TTC549 (cell line): ENCODE data around the gene ELF3.
"Not testable (repeated sequence)": the region's sequence is repeated elsewhere in the genome, so short reads cannot be mapped to it uniquely, and the experiment has no call there.

Experiments used
- FAIRE-seq: peaks from 2 replicates; lab custom pipeline; 2012; peaks lifted over from hg19 to GRCh38; lab: Jason Lieb, UNC

The ELF3 gene

DNA sequence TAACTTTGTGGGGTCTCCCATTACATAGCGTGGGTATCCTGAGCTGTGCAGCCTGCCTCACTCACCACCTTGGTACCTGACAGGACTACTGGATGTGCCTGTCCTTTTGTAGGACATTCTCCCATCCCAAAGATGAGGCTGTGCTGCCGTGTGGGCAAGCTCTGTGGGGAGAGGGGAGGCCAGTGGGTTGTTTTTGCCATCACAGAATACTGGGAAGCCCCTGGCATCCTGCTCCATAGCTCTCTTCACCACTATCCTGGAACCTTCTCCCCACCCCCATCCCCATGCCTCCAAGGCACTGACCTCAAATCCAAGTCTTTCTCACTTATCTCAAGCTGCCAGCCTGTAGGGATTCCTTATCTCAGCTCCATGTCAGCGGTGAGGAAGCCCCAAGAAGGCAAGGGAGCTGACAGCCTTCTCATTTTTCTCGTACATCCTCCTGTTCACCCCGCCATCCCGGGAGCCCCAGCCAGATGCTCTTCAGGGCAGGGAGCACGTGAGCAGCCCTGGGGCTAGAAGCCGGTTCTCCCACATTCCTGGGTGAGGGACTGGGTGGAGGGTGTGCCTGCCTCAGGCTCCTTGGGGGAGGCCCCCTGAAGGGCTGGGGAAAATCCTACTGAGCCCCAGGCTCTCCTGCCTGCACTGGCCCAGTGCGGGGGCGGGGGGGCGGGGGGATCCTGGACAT is 2.4 kb upstream of the ELF3 start:
- FAIRE-seq = no peak

DNA sequence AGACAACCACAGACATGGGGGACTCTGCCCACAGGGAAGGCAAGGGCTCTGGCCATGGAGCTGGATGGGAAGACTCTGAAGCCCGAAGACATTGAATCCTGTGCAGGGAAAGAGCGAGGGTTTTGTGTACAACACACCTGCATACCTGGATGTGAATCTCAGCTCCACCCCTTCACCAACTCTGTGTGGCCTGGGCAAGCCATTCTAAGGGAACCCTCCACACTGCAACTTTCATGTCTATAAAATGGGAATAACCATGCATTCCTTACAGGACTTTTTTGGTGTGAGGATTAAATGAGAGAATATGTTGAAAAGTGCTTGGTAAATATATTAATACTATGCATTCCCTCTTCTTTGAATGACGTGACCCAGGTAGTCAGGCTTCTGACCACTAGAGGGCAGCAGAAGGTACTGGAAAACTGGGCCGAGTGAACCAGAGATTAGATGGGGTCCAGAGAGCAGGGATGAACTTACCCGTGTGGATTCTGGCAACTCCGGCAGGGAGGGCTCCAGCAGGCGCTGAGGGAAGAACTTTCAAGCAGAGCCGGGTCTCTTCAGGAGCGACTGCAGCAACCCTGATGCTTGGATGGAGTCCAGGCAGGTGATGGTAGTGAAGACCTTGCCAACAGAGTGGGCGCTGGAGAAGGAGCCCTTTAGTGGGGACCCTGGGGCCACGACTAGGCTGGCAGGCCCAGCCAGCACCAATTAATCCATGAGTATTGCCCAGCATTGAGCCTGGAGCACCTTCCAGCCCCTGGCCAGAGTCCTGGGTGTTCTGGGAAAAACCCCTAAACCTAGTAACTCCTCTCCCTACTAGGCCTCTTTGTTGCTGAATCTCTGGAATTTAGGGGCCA is 834 bp upstream of the ELF3 start:
- FAIRE-seq = peak; percentile 94

DNA sequence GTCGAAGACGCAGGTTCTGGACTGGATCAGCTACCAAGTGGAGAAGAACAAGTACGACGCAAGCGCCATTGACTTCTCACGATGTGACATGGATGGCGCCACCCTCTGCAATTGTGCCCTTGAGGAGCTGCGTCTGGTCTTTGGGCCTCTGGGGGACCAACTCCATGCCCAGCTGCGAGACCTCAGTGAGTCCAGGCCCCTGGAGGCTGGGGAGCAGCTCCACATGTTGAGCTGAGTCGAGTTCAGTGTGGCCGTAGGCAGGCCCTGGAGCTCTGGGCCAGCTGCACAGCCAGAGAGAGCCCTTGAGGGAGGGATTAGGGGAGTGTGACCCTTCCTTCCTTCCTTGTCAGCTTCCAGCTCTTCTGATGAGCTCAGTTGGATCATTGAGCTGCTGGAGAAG is 1.6 kb downstream of the ELF3 start:
- FAIRE-seq = no peak

DNA sequence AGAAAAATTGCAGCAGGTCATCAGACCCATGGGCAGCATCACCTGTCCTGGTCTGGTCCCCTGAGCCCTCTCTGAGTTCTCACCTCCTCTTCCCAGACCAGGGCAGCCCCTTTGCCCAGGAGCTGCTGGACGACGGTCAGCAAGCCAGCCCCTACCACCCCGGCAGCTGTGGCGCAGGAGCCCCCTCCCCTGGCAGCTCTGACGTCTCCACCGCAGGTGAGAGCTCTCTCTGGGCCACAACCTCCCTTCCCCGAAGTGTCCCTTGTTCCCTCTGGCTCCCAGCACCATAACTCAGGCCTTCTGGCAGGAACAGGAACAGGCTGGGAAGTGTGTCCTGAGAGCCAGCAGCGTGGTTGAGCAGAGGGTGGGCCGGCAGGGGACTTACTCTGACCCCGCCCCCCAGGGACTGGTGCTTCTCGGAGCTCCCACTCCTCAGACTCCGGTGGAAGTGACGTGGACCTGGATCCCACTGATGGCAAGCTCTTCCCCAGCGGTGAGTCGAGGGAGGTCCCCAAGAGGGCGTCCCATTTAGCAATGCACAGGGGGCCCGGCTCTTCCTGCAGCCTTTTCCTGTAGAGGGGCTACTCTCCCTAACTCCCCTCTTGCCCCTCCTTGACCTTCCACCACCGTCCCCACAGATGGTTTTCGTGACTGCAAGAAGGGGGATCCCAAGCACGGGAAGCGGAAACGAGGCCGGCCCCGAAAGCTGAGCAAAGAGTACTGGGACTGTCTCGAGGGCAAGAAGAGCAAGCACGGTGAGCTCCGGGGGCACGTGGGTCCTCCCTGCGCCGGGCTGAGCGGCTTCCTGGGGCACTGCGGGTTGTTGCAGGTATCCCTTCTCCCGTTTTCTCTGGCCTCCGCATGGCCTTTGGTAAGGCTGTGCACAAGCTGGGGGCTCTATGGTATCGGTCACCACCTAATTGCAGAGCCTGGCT is 2.4 kb downstream of the ELF3 start:
- no peak for FAIRE-seq

DNA sequence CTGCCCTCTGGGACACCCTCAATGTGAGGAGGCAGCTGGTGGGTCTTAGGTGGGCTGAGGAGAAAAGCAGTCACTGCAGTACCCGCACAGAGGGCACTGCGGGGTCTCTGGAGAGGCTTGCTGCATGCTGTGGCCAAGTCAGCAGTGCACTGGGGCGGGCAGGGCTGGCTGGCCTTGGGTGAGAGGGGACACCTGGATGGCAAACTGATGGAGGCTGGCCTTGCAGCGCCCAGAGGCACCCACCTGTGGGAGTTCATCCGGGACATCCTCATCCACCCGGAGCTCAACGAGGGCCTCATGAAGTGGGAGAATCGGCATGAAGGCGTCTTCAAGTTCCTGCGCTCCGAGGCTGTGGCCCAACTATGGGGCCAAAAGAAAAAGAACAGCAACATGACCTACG is 3.2 kb downstream of the ELF3 start:
- no peak for FAIRE-seq

DNA sequence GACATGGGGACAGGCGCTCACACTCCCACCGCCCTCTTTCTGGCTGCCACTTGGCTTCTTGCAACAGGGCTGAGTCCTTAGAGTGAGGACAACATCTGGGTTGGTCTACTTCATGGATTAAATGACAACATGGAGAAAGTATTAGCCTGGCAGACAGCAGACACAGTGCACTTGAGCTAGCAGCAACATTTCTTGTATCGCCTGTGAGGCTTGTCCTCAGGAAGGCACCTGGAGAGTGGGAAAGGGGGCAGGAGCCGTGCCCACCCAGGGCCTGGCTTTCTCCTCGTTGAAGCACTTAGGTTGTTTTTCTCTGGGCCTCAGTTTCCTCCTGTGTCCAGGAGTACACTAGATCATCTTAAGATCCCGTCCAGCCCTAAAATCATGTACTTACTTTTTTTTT is 3.7 kb downstream of the ELF3 start:
- no peak for FAIRE-seq

DNA sequence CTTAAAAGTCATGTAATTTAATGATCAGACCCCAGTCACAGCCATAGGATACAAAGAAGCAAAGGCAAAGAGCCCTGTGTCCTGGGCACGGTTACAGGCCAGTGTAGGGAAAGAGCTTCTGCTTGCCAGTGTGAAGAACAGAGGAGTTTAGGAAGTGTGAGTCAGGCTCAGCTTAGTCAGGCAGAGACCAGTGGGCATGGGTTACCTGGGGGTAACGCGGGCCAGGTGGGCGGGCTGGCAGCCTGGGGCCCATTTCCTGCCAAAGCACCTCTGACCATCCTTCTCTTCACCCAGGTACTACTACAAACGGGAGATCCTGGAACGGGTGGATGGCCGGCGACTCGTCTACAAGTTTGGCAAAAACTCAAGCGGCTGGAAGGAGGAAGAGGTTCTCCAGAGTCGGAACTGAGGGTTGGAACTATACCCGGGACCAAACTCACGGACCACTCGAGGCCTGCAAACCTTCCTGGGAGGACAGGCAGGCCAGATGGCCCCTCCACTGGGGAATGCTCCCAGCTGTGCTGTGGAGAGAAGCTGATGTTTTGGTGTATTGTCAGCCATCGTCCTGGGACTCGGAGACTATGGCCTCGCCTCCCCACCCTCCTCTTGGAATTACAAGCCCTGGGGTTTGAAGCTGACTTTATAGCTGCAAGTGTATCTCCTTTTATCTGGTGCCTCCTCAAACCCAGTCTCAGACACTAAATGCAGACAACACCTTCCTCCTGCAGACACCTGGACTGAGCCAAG is 4.7 kb downstream of the ELF3 start:
- no peak for FAIRE-seq

DNA sequence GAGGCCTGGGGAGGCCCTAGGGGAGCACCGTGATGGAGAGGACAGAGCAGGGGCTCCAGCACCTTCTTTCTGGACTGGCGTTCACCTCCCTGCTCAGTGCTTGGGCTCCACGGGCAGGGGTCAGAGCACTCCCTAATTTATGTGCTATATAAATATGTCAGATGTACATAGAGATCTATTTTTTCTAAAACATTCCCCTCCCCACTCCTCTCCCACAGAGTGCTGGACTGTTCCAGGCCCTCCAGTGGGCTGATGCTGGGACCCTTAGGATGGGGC is 5.2 kb downstream of the ELF3 start:
- FAIRE-seq = no peak

DNA sequence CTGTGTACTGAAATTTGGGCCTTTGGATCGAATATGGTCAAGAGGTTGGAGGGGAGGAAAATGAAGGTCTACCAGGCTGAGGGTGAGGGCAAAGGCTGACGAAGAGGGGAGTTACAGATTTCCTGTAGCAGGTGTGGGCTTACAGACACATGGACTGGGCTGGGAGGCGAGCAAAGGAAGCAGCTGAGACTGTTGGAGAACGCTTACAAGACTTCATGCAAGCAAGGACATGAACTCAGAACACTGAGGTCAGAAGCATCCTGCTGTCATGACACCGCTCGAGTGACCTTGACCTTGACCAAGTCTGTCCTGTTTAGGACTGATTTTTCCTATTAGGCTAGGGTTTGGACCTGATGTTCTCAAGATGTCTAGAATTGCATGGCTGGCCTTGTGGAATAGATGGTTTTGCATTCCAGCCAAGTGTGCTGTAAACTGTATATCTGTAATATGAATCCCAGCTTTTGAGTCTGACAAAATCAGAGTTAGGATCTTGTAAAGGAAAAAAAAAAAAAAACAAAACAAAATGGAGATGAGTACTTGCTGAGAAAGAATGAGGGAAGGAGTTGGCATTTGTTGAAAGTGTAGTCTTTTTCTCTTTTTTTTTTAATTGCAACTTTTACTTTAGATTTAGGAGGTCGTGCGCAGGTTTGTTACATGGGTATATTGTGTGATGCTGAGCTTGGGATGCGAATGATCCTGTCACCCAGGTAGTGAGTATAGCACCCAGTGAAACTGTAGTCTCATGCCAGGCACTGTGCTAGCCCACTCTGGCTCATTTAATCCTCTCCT is 5.8 kb downstream of the ELF3 start:
- no peak for FAIRE-seq

DNA sequence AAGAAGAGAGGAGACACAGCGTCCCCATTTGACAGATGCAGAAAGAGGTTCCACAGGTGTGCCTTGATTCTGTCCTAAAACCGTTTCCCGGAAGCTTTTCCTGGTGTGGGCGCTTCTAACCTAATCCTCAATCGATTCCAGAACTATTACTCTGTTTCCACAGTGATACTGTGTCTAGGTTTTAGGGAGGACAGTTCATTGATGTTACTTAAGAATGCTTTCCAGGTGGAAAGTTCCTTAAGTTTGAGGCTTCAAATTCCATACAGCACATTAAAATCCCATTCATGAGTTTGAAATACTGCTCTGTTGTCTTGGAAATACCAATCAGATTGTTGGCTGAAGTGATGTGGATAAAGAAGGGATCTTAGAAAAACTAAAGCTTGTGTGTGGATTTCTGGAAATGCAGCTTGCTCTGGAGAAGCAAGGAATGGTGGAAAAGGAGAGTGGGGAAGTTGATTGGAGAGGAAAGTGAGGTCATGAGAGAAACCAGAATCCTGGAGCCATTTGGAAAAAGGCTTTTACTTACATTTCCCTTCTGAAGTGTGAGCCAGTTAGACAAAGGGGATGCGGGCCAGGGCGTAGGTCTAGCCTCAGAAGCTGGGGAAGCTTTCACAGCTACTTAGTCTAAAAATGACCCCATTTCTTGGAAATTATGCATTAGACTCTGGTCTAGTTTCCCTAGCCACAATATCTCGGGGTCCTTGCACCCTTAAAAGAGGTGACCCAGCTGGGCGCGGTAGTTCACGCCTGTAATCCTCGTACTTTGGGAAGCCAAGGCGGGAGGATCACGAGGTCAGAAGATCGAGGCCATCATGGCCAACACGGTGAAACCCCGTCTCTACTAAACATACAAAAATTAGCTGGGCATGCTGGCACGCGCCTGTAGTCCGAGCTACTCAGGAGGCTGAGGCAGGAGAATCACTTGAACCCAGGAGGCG is 6.7 kb downstream of the ELF3 start:
- no peak for FAIRE-seq

DNA sequence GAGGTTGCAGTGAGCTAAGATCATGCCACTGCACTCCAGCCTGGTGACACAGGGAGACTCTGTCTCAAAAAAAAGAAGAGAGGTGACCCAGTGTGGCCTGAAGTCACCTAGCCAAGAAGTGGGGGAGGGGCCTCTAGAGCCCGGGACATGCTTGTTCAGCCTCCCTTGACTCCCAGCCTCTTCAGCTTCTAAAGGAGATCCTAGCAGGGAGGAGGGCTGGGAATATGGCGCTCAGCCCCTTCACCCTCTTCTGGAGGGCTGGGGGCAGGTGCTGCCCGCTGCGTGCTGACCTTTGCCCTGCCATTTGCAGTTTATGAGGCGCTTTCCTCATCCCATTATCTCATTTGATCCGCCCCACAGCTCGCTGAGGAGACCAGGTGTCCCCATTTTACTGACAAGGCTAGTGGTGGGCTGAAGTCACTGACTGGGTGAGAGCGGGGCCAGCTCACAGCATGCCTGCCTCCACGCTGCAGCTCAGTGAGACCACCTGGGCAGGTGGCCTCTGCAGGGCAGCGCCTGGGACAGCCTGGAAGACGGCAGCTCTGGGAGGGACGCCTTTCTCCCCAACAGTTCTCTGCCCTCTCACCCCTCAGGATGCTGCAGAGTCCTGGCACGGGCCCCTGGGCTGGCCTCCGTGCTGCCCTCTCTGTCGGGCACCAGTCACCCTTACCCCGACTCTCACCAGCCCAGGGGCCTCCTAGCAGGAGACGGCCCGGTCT is 7.5 kb downstream of the ELF3 start:
- FAIRE-seq = no peak

DNA sequence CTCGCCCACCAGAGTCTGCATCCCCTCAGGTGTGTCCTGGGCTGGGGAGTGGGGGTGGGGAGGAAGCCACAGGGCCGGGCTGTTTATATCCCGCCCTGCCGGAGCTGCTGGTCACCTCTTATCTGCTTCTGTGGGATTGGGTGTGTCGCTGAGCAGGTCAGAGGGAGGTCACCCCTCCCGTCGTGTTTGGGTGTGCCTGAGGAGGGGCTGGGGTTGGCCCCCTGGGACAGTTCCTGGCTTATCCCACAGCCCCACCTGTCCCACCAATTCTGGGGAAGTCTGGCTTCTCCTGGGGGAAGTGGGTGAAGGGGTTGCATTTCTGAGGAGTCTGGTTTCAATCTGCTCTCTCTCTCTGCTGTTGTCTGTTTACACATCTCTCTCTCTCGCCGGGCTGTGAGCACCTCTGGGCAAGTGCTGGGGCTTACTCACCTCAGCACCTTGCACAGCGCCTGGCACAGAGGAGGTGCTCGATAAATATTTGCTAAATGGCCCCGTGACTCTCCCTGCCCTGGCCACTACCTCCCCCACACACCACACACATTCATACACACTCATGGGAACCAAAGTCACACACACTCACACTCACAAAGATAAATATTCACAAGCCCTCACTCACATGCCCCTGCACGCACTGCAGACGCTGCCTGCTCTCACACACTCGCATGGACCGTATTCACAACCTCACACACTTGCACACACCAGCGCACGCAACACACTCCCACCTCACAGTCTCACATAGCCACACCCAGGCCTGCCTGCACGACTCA is 8.3 kb downstream of the ELF3 start:
- FAIRE-seq = no peak

DNA sequence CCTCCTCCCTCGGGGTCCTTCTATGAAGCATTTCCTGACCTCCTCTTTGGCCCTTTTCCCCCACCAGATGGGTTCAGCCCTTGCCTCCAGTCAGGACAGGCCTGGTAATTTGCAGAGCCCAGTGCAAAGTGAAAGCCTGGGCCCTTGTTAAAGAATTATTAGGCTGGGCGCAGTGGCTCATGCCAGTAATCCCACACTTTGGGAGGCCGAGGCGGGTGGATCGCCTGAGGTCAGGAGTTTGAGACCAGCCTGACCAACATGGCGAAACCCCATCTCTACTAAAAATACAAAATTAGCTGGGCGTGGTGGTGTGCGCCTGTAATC is 8.8 kb downstream of the ELF3 start:
- not testable (repeated sequence) for FAIRE-seq

DNA sequence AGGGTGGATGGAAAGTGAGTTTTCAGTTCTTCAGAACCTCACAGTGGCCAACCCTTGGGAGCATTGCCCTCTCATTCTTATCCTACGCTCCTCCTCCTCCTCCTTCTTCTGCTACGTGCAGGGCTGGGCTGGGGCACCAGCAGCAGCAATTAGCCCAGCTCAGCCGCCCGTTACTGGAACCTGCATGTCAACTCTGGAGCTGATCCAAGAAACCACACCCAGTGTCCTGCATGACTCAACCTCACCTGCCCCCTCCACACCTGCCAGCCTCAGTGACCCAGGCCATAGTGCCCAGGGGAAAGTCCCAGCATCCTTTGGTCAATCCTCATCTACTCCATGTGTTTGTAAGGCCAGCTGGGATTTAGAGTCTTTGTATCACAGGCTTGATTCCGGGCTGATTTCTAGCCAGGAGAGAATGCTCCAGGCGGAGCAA is 12.6 kb downstream of the ELF3 start:
- no peak for FAIRE-seq

DNA sequence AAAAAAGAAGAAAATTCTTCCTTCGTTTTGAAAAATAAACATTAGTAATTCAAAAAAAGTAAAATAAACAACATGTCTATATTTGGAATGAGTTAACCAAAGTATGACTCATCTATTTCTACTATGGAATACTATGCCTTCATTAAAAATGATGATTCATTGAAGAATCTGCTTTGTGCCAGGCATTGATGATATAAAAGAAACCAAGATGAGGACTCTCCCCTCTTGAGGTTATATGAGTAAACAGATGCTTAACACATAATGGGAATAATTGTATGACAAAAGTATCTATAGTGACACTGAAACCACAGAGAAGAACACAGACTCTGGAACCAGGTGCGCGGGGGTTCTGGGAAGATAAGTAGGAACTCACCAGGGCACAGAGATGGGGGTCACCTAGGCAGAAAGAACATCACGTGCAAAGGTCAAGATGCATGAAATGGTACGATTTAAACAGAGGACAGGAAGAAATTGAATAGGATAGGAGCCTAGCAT is 18.8 kb downstream of the ELF3 start:
- FAIRE-seq = peak; percentile 72

DNA sequence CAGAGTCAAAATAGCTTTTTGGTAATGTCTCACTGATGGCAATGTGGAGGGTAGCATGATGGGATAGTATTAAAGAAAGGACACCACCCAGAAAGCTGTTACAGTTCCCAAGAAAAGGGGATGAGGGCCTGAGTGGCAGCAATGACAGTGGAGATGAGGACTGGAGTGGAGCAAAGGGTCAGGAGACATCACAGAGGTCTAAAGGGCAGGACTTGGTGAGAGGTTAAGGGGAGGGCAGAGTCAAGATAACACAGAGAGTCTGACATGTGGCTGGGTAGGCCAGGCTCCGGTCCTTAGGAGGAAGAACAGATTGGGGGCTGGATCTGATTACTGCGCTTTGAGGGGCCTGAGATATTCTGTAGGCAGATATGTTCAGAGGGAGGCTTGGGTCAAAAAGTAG is 19.3 kb downstream of the ELF3 start:
- no peak for FAIRE-seq

DNA sequence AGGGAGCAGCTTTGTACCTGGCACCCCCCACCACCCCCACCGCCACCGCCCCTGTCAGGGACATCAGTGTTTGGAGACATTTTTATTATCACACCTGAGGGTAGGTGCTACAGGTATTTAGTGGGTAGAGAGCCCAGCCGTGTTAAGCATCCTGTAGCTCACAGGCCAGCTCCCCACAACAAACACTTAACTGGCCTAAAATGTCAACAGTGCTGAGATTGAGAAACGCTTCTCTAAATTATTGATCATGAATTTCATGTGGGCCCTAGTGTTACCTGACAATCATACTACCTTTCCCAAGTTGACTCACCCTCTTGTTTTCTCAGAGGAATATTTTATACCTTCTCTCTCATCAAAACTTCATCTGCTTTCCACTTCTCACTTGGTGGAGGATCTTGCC is 21.4 kb downstream of the ELF3 start:
- FAIRE-seq = no peak

DNA sequence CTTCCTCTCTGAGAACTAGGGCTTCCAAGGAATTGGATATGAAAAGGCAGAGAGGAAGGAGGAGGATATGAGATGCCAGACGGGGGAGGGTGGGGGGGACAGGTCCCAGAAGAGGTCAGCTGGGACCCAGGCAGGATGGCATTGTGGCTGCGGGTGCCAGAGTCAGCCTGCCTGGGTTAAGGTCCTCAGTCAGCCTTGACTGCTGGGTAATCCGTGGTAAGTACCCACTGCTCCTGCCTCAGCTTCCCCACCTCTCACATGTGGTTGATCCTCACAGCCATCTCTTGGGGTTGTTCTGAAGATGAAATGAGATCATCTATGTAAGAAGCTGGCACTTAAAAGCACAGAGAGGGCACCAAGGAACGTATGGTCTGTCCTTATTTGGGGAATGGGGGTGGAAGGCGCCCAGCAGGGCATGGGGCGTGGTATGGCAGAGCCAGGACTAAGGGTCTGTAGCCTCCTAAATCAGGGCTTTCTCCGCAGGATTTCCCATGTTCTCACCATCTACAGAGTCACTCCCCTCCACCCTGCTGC is 23.8 kb downstream of the ELF3 start:
- FAIRE-seq = no peak
